Upper lobe of left lung (tissue), 4 donors: ENCODE data around the gene SRBD1.

ENCODE experiments used
- POLR2A ChIP-seq, 4 donors: fragments of 450-650 bp; IDR thresholded peaks; one replicate each; pipeline ENCODE4 v1.5.1; 2016 to 2017; ENCODE audit warnings: antibody characterized with exemption in 4 of 4, mild to moderate bottlenecking in 2 of 4
- POLR2AphosphoS5 ChIP-seq, 2 donors: sonication (generic); formaldehyde crosslinking; IDR thresholded peaks; one replicate each; pipeline ENCODE4 v1.5.1; 2017; ENCODE audit warnings: antibody characterized with exemption in 2 of 2
- TF ChIP-seq, protein P1 (sequence below), 6 experiments: fragments of 450-650 bp in 4 of 6; fragments of 200-600 bp in 2 of 6; sonication (generic) in 2 of 6; IDR thresholded peaks; one replicate each; pipeline ENCODE4 v1.5.1; 2016 to 2019; ENCODE audit warnings: antibody characterized with exemption in 6 of 6

DNA sequence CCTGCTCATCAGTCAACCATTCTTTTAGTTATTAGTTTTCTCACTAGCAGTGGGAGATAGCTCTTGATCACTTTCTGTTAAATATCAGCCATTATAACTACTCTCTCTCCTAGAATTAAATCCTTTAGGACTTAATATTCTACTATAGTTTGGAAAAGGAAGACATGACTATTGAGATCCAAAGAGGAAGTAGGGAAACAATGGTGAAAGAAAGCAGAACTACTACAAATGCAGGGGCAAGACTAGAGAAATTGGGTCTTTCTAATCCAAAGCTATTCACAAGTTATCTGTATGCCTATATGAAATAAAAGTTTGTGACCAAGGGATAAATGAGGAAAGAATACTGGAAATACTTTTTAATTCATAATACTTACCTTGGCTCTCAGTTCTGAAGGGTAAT is 65.1 kb downstream of the SRBD1 start:
- TF ChIP-seq, protein P1, sequence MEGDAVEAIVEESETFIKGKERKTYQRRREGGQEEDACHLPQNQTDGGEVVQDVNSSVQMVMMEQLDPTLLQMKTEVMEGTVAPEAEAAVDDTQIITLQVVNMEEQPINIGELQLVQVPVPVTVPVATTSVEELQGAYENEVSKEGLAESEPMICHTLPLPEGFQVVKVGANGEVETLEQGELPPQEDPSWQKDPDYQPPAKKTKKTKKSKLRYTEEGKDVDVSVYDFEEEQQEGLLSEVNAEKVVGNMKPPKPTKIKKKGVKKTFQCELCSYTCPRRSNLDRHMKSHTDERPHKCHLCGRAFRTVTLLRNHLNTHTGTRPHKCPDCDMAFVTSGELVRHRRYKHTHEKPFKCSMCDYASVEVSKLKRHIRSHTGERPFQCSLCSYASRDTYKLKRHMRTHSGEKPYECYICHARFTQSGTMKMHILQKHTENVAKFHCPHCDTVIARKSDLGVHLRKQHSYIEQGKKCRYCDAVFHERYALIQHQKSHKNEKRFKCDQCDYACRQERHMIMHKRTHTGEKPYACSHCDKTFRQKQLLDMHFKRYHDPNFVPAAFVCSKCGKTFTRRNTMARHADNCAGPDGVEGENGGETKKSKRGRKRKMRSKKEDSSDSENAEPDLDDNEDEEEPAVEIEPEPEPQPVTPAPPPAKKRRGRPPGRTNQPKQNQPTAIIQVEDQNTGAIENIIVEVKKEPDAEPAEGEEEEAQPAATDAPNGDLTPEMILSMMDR (IDR thresholded peaks at IDR 0.05), result no peak
- TF ChIP-seq POLR2A (IDR thresholded peaks at IDR 0.05) (no peak), POLR2AphosphoS5 (IDR thresholded peaks at IDR 0.05) (no peak)
